ENCODE data around the gene DNMT3A.
A peak's percentile ranks its signal among the peaks of the same experiment; 100 is the strongest.

DNMT3A gene

GRCh38 chr2:25366629-25367028 is 24.9 kb upstream of the DNMT3A start:
- TF ChIP-seq CTCF (IDR thresholded peaks at IDR 0.05; ENCODE audit: low read depth, low read length), result no peak
- DNase-seq (ENCODE audit: extremely low read depth, low read depth), result no peak

- TF ChIP-seq CTCF (IDR thresholded peaks at IDR 0.05; ENCODE audit: low read depth, low read length), result no peak
- DNase-seq (ENCODE audit: extremely low read depth, low read depth), result no peak
Observed at GRCh38 chr2:25365241-25365640, 23.5 kb upstream of the DNMT3A start.

GRCh38 chr2:25363733-25364132 is 22.0 kb upstream of the DNMT3A start:
- no peak for TF ChIP-seq CTCF (IDR thresholded peaks at IDR 0.05; ENCODE audit: low read depth, low read length)
- DNase-seq (ENCODE audit: extremely low read depth, low read depth), result no peak

- no peak for DNase-seq (ENCODE audit: extremely low read depth, low read depth)
- TF ChIP-seq CTCF (IDR thresholded peaks at IDR 0.05; ENCODE audit: low read depth, low read length), result no peak
Observed at GRCh38 chr2:25362434-25363145, 20.9 kb upstream of the DNMT3A start.

GRCh38 chr2:25362049-25362433 is 20.3 kb upstream of the DNMT3A start:
- peak; percentile 81 for DNase-seq (ENCODE audit: extremely low read depth, low read depth)
- peak; percentile 97 for TF ChIP-seq CTCF (IDR thresholded peaks at IDR 0.05; ENCODE audit: low read depth, low read length)

- no peak for TF ChIP-seq CTCF (IDR thresholded peaks at IDR 0.05; ENCODE audit: low read depth, low read length)
- DNase-seq (ENCODE audit: extremely low read depth, low read depth), result no peak
Observed at GRCh38 chr2:25361261-25362048, 19.7 kb upstream of the DNMT3A start.

- TF ChIP-seq CTCF (IDR thresholded peaks at IDR 0.05; ENCODE audit: low read depth, low read length), result no peak
Observed at GRCh38 chr2:25358836-25359235, 17.1 kb upstream of the DNMT3A start.

More at GRCh38 chr2:25358836-25359235, 17.1 kb upstream of the DNMT3A start:
- no peak for DNase-seq (ENCODE audit: extremely low read depth, low read depth)

Measured in AG09319 (cell line).